PC-9 (cell line): Measurements from ENCODE around the gene EP300.
"Not testable (repeated sequence)": the region's sequence is repeated elsewhere in the genome, so short reads cannot be mapped to it uniquely, and the experiment has no call there.

Experiments
- EZH2 ChIP-seq: fragments of 200-600 bp; sonication (generic); IDR thresholded peaks from 2 replicates; pipeline ENCODE4 v1.8.0; 2017; ENCODE audit warnings: antibody characterized with exemption, low read depth
- TF ChIP-seq, protein P1 (sequence below): fragments of 200-600 bp; sonication (generic); conservative IDR thresholded peaks from 2 replicates; pipeline ENCODE4 v1.6.1; 2017; ENCODE audit warnings: mixed run types, antibody characterized with exemption, mild to moderate bottlenecking, moderate library complexity

GRCh38 chr22:41180362-41180761 lies 88.0 kb downstream of the EP300 start:
- not testable (repeated sequence) for TF ChIP-seq EZH2
- TF ChIP-seq, protein P1, sequence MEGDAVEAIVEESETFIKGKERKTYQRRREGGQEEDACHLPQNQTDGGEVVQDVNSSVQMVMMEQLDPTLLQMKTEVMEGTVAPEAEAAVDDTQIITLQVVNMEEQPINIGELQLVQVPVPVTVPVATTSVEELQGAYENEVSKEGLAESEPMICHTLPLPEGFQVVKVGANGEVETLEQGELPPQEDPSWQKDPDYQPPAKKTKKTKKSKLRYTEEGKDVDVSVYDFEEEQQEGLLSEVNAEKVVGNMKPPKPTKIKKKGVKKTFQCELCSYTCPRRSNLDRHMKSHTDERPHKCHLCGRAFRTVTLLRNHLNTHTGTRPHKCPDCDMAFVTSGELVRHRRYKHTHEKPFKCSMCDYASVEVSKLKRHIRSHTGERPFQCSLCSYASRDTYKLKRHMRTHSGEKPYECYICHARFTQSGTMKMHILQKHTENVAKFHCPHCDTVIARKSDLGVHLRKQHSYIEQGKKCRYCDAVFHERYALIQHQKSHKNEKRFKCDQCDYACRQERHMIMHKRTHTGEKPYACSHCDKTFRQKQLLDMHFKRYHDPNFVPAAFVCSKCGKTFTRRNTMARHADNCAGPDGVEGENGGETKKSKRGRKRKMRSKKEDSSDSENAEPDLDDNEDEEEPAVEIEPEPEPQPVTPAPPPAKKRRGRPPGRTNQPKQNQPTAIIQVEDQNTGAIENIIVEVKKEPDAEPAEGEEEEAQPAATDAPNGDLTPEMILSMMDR = not testable (repeated sequence)
